ENCODE data around the gene CLEC18A. TPM values are rescaled to one million over a fixed set of nuclear protein-coding genes. Genes with fewer than 3 reads are reported as not detected.
"Not testable (repeated sequence)": the region's sequence is repeated elsewhere in the genome, so short reads cannot be mapped to it uniquely, and the experiment has no call there.

Gene CLEC18A
- total and polyA plus RNA-seq, 2 donors (not counting 1 experiment from before 2014, with no cell fraction given): 0.07 to 0.33 TPM

DNA sequence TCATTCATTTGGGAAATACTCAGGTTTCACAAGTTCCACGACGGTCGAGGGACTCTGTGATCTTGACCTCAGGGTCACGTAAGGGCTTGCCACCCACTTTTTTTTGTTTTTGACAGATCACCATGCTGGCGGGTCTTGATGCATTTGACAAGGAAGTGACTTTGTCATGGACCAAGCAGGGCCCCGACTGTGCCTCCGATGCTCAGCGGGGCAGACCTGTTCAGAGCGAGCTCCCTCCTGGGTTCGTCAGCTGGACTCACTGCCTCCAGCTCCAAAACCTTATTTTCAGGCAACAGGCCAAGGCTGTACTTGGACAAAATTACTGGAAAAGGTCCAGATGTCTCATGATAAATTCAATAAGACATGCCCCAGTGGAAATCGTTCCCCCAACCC lies 9.0 kb upstream of the CLEC18A start:
- no peak overlapping the region for H2AFZ ChIP-seq (ENCODE audit: low read length)
- no peak overlapping the region for H3K9ac ChIP-seq (ENCODE audit: insufficient read depth, low read length)
- no peak for TF ChIP-seq EZH2 (IDR thresholded peaks at IDR 0.05; ENCODE audit: low read length, missing control alignments)
- H3K4me1 ChIP-seq (ENCODE audit: control insufficient read depth, extremely low read depth, insufficient read depth, low read length): no peaks in the 10 kb centered on the region
- H3K9me3 ChIP-seq (ENCODE audit: control insufficient read depth, insufficient read depth, low read depth, low read length): no peaks in the 10 kb centered on the region
- H3K4me3 ChIP-seq (replicated peaks in 1 of 4; ENCODE audit: control extremely low read depth in 1 of 4, insufficient read depth in 1 of 4, low read depth in 3 of 4, low read length in 4 of 4): no peak overlapping the region
- no peak overlapping the region for H3K4me2 ChIP-seq (ENCODE audit: extremely low read depth, insufficient read depth, low read length)
- no peak for DNase-seq (ENCODE audit: low read depth in 2 of 2)
- H3K27me3 ChIP-seq (ENCODE audit: control insufficient read depth, insufficient read depth, low read length): no peaks in the 10 kb centered on the region
- H4K20me1 ChIP-seq (ENCODE audit: control insufficient read depth, extremely low read depth, insufficient read depth, low read length): no peaks in the 10 kb centered on the region
- H3K79me2 ChIP-seq (ENCODE audit: control insufficient read depth, insufficient read depth, low read length): no peaks in the 10 kb centered on the region
- no peak overlapping the region for H3K27ac ChIP-seq (ENCODE audit: insufficient read depth, low read length)
- H3K36me3 ChIP-seq (ENCODE audit: control insufficient read depth, insufficient read depth, low read length): peaks cover 15% of the 10 kb centered on the region

DNA sequence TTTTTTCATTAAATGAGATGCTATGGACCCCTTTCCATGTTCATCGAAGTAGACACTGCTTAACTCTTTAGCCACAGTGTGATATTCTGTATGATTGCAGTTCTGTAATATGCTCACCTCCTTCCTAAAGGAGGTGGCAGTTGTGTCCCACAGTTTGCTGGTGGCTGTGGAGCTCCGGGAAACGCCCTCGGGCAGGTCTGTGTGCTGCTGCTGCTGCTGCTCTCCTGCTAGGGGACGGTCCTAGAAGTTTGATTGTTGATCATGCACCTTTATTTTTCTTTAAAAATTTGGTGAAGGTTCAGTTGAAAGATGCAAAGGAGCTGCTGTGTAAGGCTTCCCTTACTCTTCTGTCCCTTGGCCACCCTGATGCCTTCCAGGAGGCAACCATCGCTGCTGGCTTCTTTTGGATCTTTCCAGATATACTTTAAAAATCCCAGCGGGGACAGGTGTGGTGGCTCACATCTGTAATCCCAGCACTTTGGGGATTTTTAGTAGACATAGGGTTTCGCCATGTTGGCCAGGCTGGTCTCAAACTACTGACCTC lies 8.4 kb upstream of the CLEC18A start:
- Histone ChIP-seq H3K27me3 (ENCODE audit: control insufficient read depth, insufficient read depth, low read length) (no peaks in the 10 kb centered on the region), H3K4me2 (ENCODE audit: extremely low read depth, insufficient read depth, low read length) (no peak overlapping the region), H3K79me2 (ENCODE audit: control insufficient read depth, insufficient read depth, low read length) (no peaks in the 10 kb centered on the region), H2AFZ (ENCODE audit: low read length) (no peak overlapping the region), H3K4me3 (replicated peaks in 1 of 4; ENCODE audit: control extremely low read depth in 1 of 4, insufficient read depth in 1 of 4, low read depth in 3 of 4, low read length in 4 of 4) (no peak overlapping the region), H3K27ac (ENCODE audit: insufficient read depth, low read length) (no peak overlapping the region), H3K36me3 (ENCODE audit: control insufficient read depth, insufficient read depth, low read length) (peaks cover 10% of the 10 kb centered on the region), H4K20me1 (ENCODE audit: control insufficient read depth, extremely low read depth, insufficient read depth, low read length) (no peaks in the 10 kb centered on the region), H3K9me3 (ENCODE audit: control insufficient read depth, insufficient read depth, low read depth, low read length) (no peaks in the 10 kb centered on the region), H3K9ac (ENCODE audit: insufficient read depth, low read length) (no peak overlapping the region), H3K4me1 (ENCODE audit: control insufficient read depth, extremely low read depth, insufficient read depth, low read length) (no peaks in the 10 kb centered on the region)
- no peak for DNase-seq (ENCODE audit: low read depth in 2 of 2)
- TF ChIP-seq, protein P1, sequence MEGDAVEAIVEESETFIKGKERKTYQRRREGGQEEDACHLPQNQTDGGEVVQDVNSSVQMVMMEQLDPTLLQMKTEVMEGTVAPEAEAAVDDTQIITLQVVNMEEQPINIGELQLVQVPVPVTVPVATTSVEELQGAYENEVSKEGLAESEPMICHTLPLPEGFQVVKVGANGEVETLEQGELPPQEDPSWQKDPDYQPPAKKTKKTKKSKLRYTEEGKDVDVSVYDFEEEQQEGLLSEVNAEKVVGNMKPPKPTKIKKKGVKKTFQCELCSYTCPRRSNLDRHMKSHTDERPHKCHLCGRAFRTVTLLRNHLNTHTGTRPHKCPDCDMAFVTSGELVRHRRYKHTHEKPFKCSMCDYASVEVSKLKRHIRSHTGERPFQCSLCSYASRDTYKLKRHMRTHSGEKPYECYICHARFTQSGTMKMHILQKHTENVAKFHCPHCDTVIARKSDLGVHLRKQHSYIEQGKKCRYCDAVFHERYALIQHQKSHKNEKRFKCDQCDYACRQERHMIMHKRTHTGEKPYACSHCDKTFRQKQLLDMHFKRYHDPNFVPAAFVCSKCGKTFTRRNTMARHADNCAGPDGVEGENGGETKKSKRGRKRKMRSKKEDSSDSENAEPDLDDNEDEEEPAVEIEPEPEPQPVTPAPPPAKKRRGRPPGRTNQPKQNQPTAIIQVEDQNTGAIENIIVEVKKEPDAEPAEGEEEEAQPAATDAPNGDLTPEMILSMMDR (conservative IDR thresholded peaks at IDR 0.05 in 1 of 2, IDR thresholded peaks at IDR 0.05 in 1 of 2; ENCODE audit: low read depth in 1 of 2, low read length in 2 of 2): no peak
- no peak for TF ChIP-seq EZH2 (IDR thresholded peaks at IDR 0.05; ENCODE audit: low read length, missing control alignments)

DNA sequence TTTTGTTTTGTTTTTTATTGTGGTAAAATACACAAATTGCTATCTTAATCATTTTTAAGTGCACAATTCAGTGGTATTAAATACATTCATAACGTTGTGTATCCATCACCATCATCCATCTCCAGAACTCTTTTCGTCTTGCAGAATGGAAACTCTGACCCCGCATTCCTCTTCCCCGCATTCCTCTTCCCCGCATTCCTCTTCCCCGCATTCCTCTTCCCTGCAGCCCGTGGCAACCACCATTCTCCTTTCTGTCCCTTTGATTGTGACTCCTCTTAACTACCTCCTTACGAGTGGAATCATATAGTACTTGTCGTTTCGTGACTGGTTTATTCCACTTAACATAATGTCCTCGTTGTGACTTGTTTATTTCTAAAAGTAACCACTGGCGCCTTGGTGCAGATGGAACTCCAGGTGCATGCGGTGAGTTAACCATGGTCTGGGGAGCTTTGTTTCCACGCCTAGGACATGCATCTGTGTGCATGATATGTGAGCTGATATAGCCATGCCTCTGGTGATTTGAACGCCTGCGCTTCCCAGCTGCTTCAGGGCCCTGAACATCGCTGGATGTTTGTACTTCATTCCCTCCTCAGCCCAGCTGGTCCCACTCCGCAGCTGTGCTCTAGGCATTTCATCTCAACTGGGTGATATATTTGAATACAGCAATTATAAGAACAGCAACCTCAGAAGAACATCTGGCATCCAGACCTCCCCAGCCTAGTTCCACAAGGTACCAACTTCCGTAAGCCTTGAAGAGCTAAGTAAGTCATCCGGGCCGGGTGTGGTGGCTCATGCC lies 7.7 kb upstream of the CLEC18A start:
- not testable (repeated sequence) for H3K4me1 ChIP-seq (ENCODE audit: control insufficient read depth, extremely low read depth, insufficient read depth, low read length); H3K27ac ChIP-seq (ENCODE audit: insufficient read depth, low read length); H3K36me3 ChIP-seq (ENCODE audit: control insufficient read depth, insufficient read depth, low read length); H4K20me1 ChIP-seq (ENCODE audit: control insufficient read depth, extremely low read depth, insufficient read depth, low read length); DNase-seq (ENCODE audit: low read depth in 2 of 2); H3K4me3 ChIP-seq (replicated peaks in 1 of 4; ENCODE audit: control extremely low read depth in 1 of 4, insufficient read depth in 1 of 4, low read depth in 3 of 4, low read length in 4 of 4); H3K9me3 ChIP-seq (ENCODE audit: control insufficient read depth, insufficient read depth, low read depth, low read length); H3K4me2 ChIP-seq (ENCODE audit: extremely low read depth, insufficient read depth, low read length); H3K79me2 ChIP-seq (ENCODE audit: control insufficient read depth, insufficient read depth, low read length); H2AFZ ChIP-seq (ENCODE audit: low read length); H3K27me3 ChIP-seq (ENCODE audit: control insufficient read depth, insufficient read depth, low read length); H3K9ac ChIP-seq (ENCODE audit: insufficient read depth, low read length)

DNA sequence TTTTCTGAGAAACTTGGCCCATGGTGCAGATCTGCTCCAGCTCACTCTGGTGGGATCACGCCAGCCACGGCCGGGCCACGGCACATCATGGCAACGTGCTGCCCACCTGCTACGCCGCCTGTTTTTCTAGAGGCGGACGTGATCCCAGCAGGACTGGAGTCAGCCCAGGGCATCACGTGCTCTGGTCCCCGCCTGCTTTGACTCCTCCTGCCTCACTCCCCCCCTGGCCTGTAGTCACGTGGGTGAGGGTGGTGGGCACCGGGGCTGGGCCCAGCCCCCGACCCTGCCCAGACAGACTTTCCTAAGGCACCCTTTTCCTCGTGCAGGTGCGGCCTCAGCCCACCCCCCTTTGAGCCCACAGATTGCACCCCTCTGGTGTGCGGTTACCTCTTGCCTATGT lies 723 bp upstream of the CLEC18A start:
- not testable (repeated sequence) for H3K4me3 ChIP-seq (replicated peaks in 1 of 4; ENCODE audit: control extremely low read depth in 1 of 4, insufficient read depth in 1 of 4, low read depth in 3 of 4, low read length in 4 of 4); H3K36me3 ChIP-seq (ENCODE audit: control insufficient read depth, insufficient read depth, low read length); H3K79me2 ChIP-seq (ENCODE audit: control insufficient read depth, insufficient read depth, low read length); H3K9ac ChIP-seq (ENCODE audit: insufficient read depth, low read length); H3K9me3 ChIP-seq (ENCODE audit: control insufficient read depth, insufficient read depth, low read depth, low read length); H4K20me1 ChIP-seq (ENCODE audit: control insufficient read depth, extremely low read depth, insufficient read depth, low read length); H2AFZ ChIP-seq (ENCODE audit: low read length); H3K4me1 ChIP-seq (ENCODE audit: control insufficient read depth, extremely low read depth, insufficient read depth, low read length); H3K27me3 ChIP-seq (ENCODE audit: control insufficient read depth, insufficient read depth, low read length); DNase-seq (ENCODE audit: low read depth in 2 of 2); H3K27ac ChIP-seq (ENCODE audit: insufficient read depth, low read length); H3K4me2 ChIP-seq (ENCODE audit: extremely low read depth, insufficient read depth, low read length)

DNA sequence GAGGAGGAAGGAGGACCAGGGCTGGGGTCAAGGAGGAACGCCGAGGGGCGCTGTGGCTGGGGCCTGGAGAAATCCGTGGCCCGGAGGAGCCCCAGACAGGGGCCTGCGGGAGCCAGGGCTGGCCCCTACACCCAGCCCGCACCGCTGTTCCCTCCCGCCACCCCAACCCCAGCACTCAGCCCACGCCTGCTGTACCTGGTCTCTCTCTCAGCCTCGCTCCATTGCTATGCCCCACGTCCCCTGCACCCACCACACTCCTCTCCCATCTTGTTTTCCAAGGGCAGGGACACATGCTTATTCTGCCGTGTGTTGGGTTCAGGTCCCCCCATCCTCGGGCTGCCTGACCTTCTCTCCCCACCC lies 518 bp downstream of the CLEC18A start:
- H3K4me3 ChIP-seq (replicated peaks in 1 of 4; ENCODE audit: control extremely low read depth in 1 of 4, insufficient read depth in 1 of 4, low read depth in 3 of 4, low read length in 4 of 4); DNase-seq (ENCODE audit: low read depth in 2 of 2); H3K36me3 ChIP-seq (ENCODE audit: control insufficient read depth, insufficient read depth, low read length); H3K4me1 ChIP-seq (ENCODE audit: control insufficient read depth, extremely low read depth, insufficient read depth, low read length); H3K79me2 ChIP-seq (ENCODE audit: control insufficient read depth, insufficient read depth, low read length); H3K27me3 ChIP-seq (ENCODE audit: control insufficient read depth, insufficient read depth, low read length); H2AFZ ChIP-seq (ENCODE audit: low read length); H3K4me2 ChIP-seq (ENCODE audit: extremely low read depth, insufficient read depth, low read length); H3K27ac ChIP-seq (ENCODE audit: insufficient read depth, low read length); H4K20me1 ChIP-seq (ENCODE audit: control insufficient read depth, extremely low read depth, insufficient read depth, low read length); H3K9ac ChIP-seq (ENCODE audit: insufficient read depth, low read length); H3K9me3 ChIP-seq (ENCODE audit: control insufficient read depth, insufficient read depth, low read depth, low read length): not testable (repeated sequence)

DNA sequence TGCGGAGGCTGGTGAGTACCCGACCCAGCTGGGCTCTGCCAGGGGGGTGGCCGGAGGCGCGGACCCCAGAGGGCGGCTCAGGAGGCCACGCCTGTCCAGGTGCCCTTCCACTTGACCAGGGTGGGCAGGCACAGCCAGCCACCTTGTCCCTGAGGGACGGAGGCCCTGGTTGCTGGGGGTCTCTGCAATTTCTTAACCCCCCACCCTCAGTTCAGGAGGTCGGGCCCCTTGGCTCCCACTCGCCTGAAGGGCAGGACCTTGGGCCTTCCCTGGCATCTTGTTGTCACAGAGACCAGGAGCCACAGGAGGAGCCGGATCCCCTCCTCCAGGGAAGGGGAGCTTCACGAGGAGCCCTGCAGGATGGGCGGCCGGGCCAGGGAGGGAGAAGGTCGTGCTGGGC lies 982 bp downstream of the CLEC18A start:
- not testable (repeated sequence) for H3K27ac ChIP-seq (ENCODE audit: insufficient read depth, low read length); H3K79me2 ChIP-seq (ENCODE audit: control insufficient read depth, insufficient read depth, low read length); H3K4me3 ChIP-seq (replicated peaks in 1 of 4; ENCODE audit: control extremely low read depth in 1 of 4, insufficient read depth in 1 of 4, low read depth in 3 of 4, low read length in 4 of 4); H3K27me3 ChIP-seq (ENCODE audit: control insufficient read depth, insufficient read depth, low read length); H3K36me3 ChIP-seq (ENCODE audit: control insufficient read depth, insufficient read depth, low read length); H3K9ac ChIP-seq (ENCODE audit: insufficient read depth, low read length); H2AFZ ChIP-seq (ENCODE audit: low read length); H3K4me1 ChIP-seq (ENCODE audit: control insufficient read depth, extremely low read depth, insufficient read depth, low read length); H3K9me3 ChIP-seq (ENCODE audit: control insufficient read depth, insufficient read depth, low read depth, low read length); H3K4me2 ChIP-seq (ENCODE audit: extremely low read depth, insufficient read depth, low read length); DNase-seq (ENCODE audit: low read depth in 2 of 2); H4K20me1 ChIP-seq (ENCODE audit: control insufficient read depth, extremely low read depth, insufficient read depth, low read length)
